Nephron progenitor cell (in vitro differentiated cells): ENCODE measurements around the gene TTC33.

Source experiments
- DNase-seq: peaks from one replicate; pipeline ENCODE4 v3.0.0; 2021
- H3K27ac Mint-ChIP-seq: 2 replicates; pipeline ENCODE4 v1.8.0; 2021; ENCODE audit warnings: mild to moderate bottlenecking, moderate library complexity, mixed read lengths
- H3K27me3 Mint-ChIP-seq: 2 replicates; pipeline ENCODE4 v1.8.0; 2021; ENCODE audit warnings: mild to moderate bottlenecking, low read depth, mixed read lengths; ENCODE audit not compliant: poor library complexity
- H3K36me3 Mint-ChIP-seq: 2 replicates; pipeline ENCODE4 v1.8.0; 2021; ENCODE audit warnings: low read depth, mixed read lengths
- H3K4me1 Mint-ChIP-seq: 2 replicates; pipeline ENCODE4 v1.8.0; 2021; ENCODE audit warnings: mixed read lengths
- H3K4me3 Mint-ChIP-seq: 2 replicates; pipeline ENCODE4 v1.8.0; 2021; ENCODE audit warnings: mild to moderate bottlenecking, moderate library complexity, mixed read lengths
- H3K9me3 Mint-ChIP-seq: 2 replicates; pipeline ENCODE4 v1.8.0; 2021; ENCODE audit warnings: mild to moderate bottlenecking, moderate library complexity, mixed read lengths
- TF ChIP-seq, protein P1 (sequence below): fragments of 200-600 bp; sonication (generic); IDR thresholded peaks from 2 replicates; pipeline ENCODE4 v1.5.0; 2021; ENCODE audit warnings: antibody characterized with exemption

Gene TTC33

DNA sequence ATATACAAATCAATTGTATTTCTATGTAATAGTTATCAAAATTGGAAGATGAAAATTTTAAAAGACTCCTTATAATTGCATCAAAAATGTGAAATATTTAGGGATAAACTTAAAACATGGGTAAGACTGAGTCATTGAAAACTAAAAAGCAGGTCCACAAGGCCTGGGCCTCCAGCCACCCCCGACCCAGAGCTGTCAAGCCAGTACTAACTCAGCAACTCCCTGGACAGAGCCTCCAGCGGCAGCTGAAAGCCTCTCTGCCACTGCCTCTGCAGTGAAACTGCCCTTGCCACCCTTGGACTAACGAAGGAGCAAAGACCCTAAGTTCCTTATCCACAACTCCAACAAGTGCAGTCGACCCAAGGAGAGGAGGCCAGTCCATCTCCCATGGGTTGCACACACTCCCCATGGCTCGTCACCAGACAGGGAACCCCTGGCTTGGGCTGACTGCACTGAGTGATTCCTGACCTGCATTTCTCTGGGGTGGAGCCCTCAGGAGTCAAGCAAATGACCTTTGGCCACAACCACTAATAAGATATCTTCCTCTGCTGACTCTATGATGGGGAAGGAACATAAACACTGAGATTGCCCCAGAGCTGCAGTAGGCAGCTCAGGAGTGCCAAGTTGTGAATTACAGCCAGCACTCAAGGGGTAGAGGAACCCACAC, 55.5 kb downstream of the TTC33 start:
- Mint-ChIP-seq H3K27me3 (peaks cover 2% of the 10 kb centered on the region), H3K4me1 (no peaks in the 10 kb centered on the region), H3K9me3 (peaks cover 56% of the 10 kb centered on the region), H3K27ac (no peak overlapping the region), H3K36me3 (peaks cover 44% of the 10 kb centered on the region), H3K4me3 (no peak overlapping the region)
- TF ChIP-seq, protein P1, sequence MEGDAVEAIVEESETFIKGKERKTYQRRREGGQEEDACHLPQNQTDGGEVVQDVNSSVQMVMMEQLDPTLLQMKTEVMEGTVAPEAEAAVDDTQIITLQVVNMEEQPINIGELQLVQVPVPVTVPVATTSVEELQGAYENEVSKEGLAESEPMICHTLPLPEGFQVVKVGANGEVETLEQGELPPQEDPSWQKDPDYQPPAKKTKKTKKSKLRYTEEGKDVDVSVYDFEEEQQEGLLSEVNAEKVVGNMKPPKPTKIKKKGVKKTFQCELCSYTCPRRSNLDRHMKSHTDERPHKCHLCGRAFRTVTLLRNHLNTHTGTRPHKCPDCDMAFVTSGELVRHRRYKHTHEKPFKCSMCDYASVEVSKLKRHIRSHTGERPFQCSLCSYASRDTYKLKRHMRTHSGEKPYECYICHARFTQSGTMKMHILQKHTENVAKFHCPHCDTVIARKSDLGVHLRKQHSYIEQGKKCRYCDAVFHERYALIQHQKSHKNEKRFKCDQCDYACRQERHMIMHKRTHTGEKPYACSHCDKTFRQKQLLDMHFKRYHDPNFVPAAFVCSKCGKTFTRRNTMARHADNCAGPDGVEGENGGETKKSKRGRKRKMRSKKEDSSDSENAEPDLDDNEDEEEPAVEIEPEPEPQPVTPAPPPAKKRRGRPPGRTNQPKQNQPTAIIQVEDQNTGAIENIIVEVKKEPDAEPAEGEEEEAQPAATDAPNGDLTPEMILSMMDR: no peak
- DNase-seq: no peak

DNA sequence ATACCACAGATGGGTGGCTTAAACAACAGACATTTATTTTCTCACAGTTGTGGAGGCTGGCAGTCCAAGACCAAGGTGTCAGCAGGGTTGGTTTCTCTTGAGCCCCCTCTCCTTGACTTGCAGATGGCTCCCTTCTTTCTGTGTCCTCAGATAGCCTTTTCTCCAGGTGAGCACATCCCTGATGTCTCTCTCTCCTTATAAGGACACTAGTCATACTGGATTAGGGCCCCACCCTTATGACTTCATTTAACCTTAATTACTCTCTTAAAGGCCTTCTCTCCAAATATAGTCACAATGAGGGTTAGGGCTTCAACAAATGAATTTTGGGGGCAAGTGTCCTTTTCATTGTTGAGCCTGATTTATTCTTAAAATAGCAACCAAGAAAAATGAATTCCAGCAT, 61.3 kb downstream of the TTC33 start:
- DNase-seq: no peak
- H3K4me1 Mint-ChIP-seq: no peaks in the 10 kb centered on the region

DNA sequence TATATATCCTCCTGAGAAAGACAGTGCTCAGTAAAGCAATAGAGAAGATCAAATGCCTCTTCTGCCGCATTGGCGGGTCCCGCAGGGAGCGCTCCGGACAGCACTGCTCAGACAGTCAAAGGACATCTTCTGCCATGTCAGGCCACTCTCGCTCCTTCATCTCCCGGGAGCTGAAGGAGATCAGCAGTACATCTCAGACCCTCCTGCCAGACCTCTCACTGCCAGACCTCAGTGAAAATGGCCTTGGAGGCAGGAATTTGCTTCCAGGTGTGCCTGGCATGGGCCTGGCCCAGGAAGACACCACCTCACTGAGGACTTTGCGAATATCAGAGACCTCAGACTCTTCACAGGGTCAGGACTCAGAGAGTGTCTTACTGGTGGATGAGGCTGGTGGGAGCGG, 63.9 kb downstream of the TTC33 start:
- TF ChIP-seq, protein P1: no peak
- Mint-ChIP-seq H3K36me3 (no peaks in the 10 kb centered on the region), H3K4me3 (no peak overlapping the region), H3K27me3 (peaks cover 5% of the 10 kb centered on the region), H3K27ac (no peak overlapping the region), H3K9me3 (peaks cover 13% of the 10 kb centered on the region), H3K4me1 (no peaks in the 10 kb centered on the region)
- no peak for DNase-seq

More for the DNA sequence above, 61.3 kb downstream of the TTC33 start:
- TF ChIP-seq, protein P1: no peak
- Mint-ChIP-seq H3K9me3 (peaks cover 13% of the 10 kb centered on the region), H3K36me3 (no peaks in the 10 kb centered on the region), H3K27me3 (no peaks in the 10 kb centered on the region), H3K4me3 (no peak overlapping the region), H3K27ac (no peak overlapping the region)

DNA sequence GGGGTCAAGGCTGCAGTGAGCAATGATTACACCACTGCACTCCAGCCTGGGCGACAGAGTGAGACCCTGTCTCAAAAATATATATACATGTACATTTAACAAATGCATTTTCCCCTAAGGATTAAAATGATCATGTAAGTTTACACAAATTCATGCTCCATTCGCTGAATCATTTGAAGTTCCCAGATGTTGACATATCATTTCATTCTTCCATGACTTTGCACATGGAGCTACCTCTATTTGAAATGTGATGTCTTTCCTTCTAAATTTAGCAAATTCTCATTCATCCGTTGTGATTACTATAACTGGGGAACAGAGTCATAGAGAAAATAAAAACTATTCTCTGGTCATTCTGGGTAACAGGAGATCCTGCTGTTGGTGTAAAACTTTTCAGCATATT, 65.5 kb downstream of the TTC33 start:
- Mint-ChIP-seq H3K4me1 (no peaks in the 10 kb centered on the region), H3K9me3 (peaks cover 3% of the 10 kb centered on the region), H3K36me3 (no peaks in the 10 kb centered on the region), H3K27ac (no peak overlapping the region), H3K4me3 (no peak overlapping the region), H3K27me3 (peaks cover 9% of the 10 kb centered on the region)
- DNase-seq: no peak
- TF ChIP-seq, protein P1: no peak

DNA sequence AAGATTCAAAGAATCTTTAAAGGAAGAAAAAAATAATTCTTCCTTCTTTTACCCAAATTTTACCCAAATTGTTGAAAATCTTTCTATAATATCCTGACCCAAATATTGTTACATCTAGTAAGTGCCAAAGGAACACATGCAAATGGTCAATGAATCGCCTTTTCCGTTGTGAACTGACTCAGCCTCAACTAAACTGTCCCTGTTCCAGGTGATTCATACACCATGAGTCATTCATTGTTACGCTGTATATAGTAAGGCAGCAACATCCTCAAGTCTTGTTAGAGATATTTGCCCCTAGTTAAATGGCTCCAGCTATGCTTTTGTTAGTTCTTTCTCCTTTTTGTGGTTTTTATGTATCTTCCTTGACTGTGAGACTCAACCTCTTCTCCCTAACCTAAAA, 66.3 kb downstream of the TTC33 start:
- Mint-ChIP-seq H3K4me3 (no peak overlapping the region), H3K27me3 (peaks cover 12% of the 10 kb centered on the region), H3K4me1 (no peaks in the 10 kb centered on the region), H3K9me3 (no peaks in the 10 kb centered on the region), H3K36me3 (no peaks in the 10 kb centered on the region), H3K27ac (no peak overlapping the region)
- DNase-seq: no peak
- TF ChIP-seq, protein P1: no peak

DNA sequence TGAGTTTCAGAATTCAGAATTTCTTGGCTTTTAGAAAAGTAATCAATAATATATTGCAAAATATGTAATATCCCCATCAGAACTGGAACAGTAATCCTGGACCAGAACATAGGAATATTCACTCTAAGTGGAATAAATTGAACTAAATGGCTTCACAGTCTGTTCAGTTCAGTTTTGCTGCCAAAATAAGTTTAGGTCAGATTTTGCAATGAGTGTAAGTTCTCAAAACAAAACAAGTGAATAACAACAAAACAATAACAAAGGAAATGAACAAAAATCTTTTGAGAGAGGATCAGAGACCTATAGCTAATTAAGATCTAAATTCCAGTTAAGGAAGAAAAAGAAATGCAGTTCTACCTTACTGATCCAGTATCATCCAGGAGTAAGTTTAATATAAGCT, 66.8 kb downstream of the TTC33 start:
- H3K36me3 Mint-ChIP-seq: no peaks in the 10 kb centered on the region
- no peak for DNase-seq
- TF ChIP-seq, protein P1: no peak
- peaks cover 15% of the 10 kb centered on the region for H3K27me3 Mint-ChIP-seq
- H3K9me3 Mint-ChIP-seq: no peaks in the 10 kb centered on the region
- H3K4me1 Mint-ChIP-seq: no peaks in the 10 kb centered on the region
- H3K27ac Mint-ChIP-seq: no peak overlapping the region
- H3K4me3 Mint-ChIP-seq: no peak overlapping the region
